ENCODE data around the gene SYDE1.
"Not testable (repeated sequence)": the region's sequence is repeated elsewhere in the genome, so short reads cannot be mapped to it uniquely, and the experiment has no call there.

GRCh38 chr19:15070386-15070785, 36.8 kb upstream of the SYDE1 start:
- TF ChIP-seq POLR2AphosphoS5 (IDR thresholded peaks at IDR 0.05; ENCODE audit: low read length); PRDM15 (CRISPR knock-in tag; IDR thresholded peaks at IDR 0.05); ATF7 (IDR thresholded peaks at IDR 0.05; ENCODE audit: low read depth); CTCF (IDR thresholded peaks at IDR 0.05 in 2 of 3, conservative IDR thresholded peaks at IDR 0.05 in 1 of 3; ENCODE audit: control insufficient read depth in 2 of 3, extremely low read depth in 1 of 3, insufficient read depth in 1 of 3, low read depth in 3 of 3, low read length in 3 of 3); PBX3 (IDR thresholded peaks at IDR 0.05; ENCODE audit: insufficient replicate concordance, low read depth, low read length); ZBTB11 (CRISPR knock-in tag; IDR thresholded peaks at IDR 0.05); ZNF384 (IDR thresholded peaks at IDR 0.05; ENCODE audit: borderline replicate concordance, low read depth, low read length): not testable (repeated sequence)
